ENCODE results near the gene ADAT3. TPM values are rescaled to one million over a fixed set of nuclear protein-coding genes. Genes with fewer than 3 reads are reported as not detected.

The ADAT3 gene
- polyA plus RNA-seq, 1 donor = 2.4 TPM

- no peak for DNase-seq
Measured at GRCh38 chr19:1912760-1913505, 7.7 kb downstream of the ADAT3 start.

GRCh38 chr19:1913781-1914577 lies 8.8 kb downstream of the ADAT3 start:
- no peak for DNase-seq

- DNase-seq = no peak
Measured at GRCh38 chr19:1914826-1915341, 9.7 kb downstream of the ADAT3 start.

GRCh38 chr19:1917146-1917545 lies 11.9 kb downstream of the ADAT3 start:
- no peak for DNase-seq

- DNase-seq = no peak
Measured at GRCh38 chr19:1917926-1918325, 12.7 kb downstream of the ADAT3 start.

GRCh38 chr19:1918975-1919374 lies 13.8 kb downstream of the ADAT3 start:
- DNase-seq = no peak

GRCh38 chr19:1920644-1921043 lies 15.4 kb downstream of the ADAT3 start:
- DNase-seq = no peak

- DNase-seq = no peak
Measured at GRCh38 chr19:1921326-1921725, 16.1 kb downstream of the ADAT3 start.

GRCh38 chr19:1921825-1922224 lies 16.6 kb downstream of the ADAT3 start:
- no peak for DNase-seq

GRCh38 chr19:1922803-1923202 lies 17.6 kb downstream of the ADAT3 start:
- DNase-seq = no peak

GRCh38 chr19:1923319-1923718 lies 18.1 kb downstream of the ADAT3 start:
- no peak for DNase-seq

GRCh38 chr19:1924320-1924961 lies 19.2 kb downstream of the ADAT3 start:
- DNase-seq = no peak

- no peak for DNase-seq
Measured at GRCh38 chr19:1925544-1925943, 20.3 kb downstream of the ADAT3 start.

GRCh38 chr19:1929021-1929742 lies 24.0 kb downstream of the ADAT3 start:
- DNase-seq = no peak

- no peak for DNase-seq
Measured at GRCh38 chr19:1931445-1931844, 26.2 kb downstream of the ADAT3 start.

- no peak for DNase-seq
Measured at GRCh38 chr19:1932395-1932794, 27.2 kb downstream of the ADAT3 start.

GRCh38 chr19:1933244-1933643 lies 28.0 kb downstream of the ADAT3 start:
- DNase-seq = no peak

- DNase-seq = no peak
Measured at GRCh38 chr19:1933942-1934341, 28.7 kb downstream of the ADAT3 start.

GRCh38 chr19:1935484-1936208 lies 30.4 kb downstream of the ADAT3 start:
- DNase-seq = no peak

GRCh38 chr19:1936430-1936829 lies 31.2 kb downstream of the ADAT3 start:
- no peak for DNase-seq

GRCh38 chr19:1936916-1937610 lies 31.9 kb downstream of the ADAT3 start:
- no peak for DNase-seq
